HFFc6 (cell line): ENCODE measurements around the gene CCDC126. TPM values are rescaled to one million over a fixed set of nuclear protein-coding genes. Genes with fewer than 3 reads are reported as not detected.

ENCODE experiments used
- DNase-seq: peaks from one replicate; pipeline ENCODE4 v3.0.0-alpha.2; 2018
- H3K27ac Mint-ChIP-seq: 2 replicates; pipeline ENCODE4 v1.8.0; 2020; ENCODE audit warnings: mild to moderate bottlenecking, mixed read lengths
- H3K27me3 Mint-ChIP-seq: 2 replicates; pipeline ENCODE4 v1.8.0; 2021; ENCODE audit warnings: mild to moderate bottlenecking, moderate library complexity, mixed read lengths; ENCODE audit not compliant: insufficient read depth
- H3K36me3 Mint-ChIP-seq: 2 replicates; pipeline ENCODE4 v1.8.0; 2021; ENCODE audit warnings: low read depth, mixed read lengths
- H3K4me1 Mint-ChIP-seq: 2 replicates; pipeline ENCODE4 v1.8.0; 2020; ENCODE audit warnings: low read depth, mixed read lengths
- H3K4me3 Mint-ChIP-seq: 2 replicates; pipeline ENCODE4 v1.8.0; 2020; ENCODE audit warnings: mild to moderate bottlenecking, moderate library complexity, mixed read lengths
- H3K9me3 Mint-ChIP-seq: 2 replicates; pipeline ENCODE4 v1.8.0; 2020; ENCODE audit warnings: mild to moderate bottlenecking, mixed read lengths
- CTCF ChIP-seq: fragments of 200-600 bp; sonication (generic); IDR thresholded peaks from 2 replicates; pipeline ENCODE4 v1.5.0; 2021; ENCODE audit warnings: antibody characterized with exemption, mild to moderate bottlenecking
- total RNA-seq, 6 experiments: library from RNA; stranded (reverse); fragmentation: NEBNext Ultra II Directional; extraction: Animal tissue kit (Norgen Biotek cat#: 25700); gene quantifications; 2 replicates in 1 of 6; 3 replicates in 5 of 6; pipeline ENCODE4 v1.2.3, GENCODE V29; 2021

Gene CCDC126
- total RNA-seq, 6 experiments from 2014 or later: 3.9 to 5.9 (median 4.8) TPM

GRCh38 chr7:23600236-23600635, 3.1 kb downstream of the CCDC126 start:
- DNase-seq: peak; percentile 24
- no peak for TF ChIP-seq CTCF
- H3K4me3 Mint-ChIP-seq: peak overlapping the region; percentile 11
- H3K36me3 Mint-ChIP-seq: no peaks in the 10 kb centered on the region
- H3K27ac Mint-ChIP-seq: peak overlapping the region; percentile 13; the same call in 1 of the 2 replicates
- peaks cover 5% of the 10 kb centered on the region; the same call in 1 of the 2 replicates for H3K27me3 Mint-ChIP-seq
- H3K4me1 Mint-ChIP-seq: peaks cover 64% of the 10 kb centered on the region
- no peaks in the 10 kb centered on the region for H3K9me3 Mint-ChIP-seq

DNA sequence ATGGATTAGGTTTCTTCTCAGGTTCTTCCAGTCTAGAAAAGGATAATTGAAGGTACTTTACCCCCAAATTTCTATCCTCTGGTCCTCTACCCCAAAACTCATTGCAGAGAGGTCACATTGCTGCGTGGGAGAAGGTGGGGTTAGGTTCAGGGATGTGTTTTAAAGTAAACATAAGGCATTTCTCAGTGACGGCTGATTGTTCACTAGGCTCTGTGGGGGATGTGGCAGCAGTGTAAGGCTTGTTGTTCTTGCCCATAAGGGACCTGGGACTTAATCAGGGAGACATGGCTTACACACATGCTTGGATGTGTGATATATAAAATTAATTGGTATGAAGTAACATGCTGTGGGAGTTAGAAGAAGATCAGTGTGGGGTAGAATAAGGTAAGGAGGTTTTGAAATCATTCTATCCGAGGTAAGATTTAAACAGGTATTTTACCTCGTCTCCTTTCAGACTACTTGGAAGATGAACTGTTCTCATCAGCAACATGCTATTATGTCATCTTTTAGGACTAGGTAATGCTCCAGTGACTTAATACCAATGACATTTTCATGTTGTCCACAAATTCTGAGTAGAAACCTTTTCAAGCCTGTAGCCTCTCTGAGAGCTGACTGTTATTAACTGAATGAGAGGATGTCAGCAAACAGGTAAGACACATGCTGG, 6.6 kb downstream of the CCDC126 start:
- no peaks in the 10 kb centered on the region for H3K9me3 Mint-ChIP-seq
- DNase-seq: no peak
- no peak overlapping the region for H3K27ac Mint-ChIP-seq
- H3K27me3 Mint-ChIP-seq: no peaks in the 10 kb centered on the region
- H3K36me3 Mint-ChIP-seq: no peaks in the 10 kb centered on the region
- H3K4me3 Mint-ChIP-seq: peak overlapping the region; percentile 15; the same call in 1 of the 2 replicates
- TF ChIP-seq CTCF: no peak
- H3K4me1 Mint-ChIP-seq: peaks cover 52% of the 10 kb centered on the region

DNA sequence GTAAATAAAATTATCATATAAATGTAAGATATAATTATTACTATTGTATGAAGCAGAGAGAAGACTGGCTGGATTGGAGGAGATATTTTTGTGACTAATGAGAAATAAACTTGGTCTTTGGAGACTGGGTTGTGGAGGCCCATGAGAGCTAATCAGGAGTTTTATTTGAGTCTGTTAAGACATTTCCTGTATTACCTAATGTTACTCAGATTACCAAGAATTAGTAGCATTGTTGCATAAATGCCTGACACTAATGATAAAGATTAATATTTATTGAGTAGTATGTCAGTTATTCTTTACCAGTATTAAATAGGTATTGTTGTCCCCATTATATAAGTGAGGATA, 7.1 kb downstream of the CCDC126 start:
- no peak overlapping the region for H3K27ac Mint-ChIP-seq
- no peak overlapping the region for H3K4me3 Mint-ChIP-seq
- no peaks in the 10 kb centered on the region for H3K36me3 Mint-ChIP-seq
- peaks cover 47% of the 10 kb centered on the region for H3K4me1 Mint-ChIP-seq
- no peak for DNase-seq
- no peak for TF ChIP-seq CTCF
- H3K9me3 Mint-ChIP-seq: no peaks in the 10 kb centered on the region
- no peaks in the 10 kb centered on the region for H3K27me3 Mint-ChIP-seq

DNA sequence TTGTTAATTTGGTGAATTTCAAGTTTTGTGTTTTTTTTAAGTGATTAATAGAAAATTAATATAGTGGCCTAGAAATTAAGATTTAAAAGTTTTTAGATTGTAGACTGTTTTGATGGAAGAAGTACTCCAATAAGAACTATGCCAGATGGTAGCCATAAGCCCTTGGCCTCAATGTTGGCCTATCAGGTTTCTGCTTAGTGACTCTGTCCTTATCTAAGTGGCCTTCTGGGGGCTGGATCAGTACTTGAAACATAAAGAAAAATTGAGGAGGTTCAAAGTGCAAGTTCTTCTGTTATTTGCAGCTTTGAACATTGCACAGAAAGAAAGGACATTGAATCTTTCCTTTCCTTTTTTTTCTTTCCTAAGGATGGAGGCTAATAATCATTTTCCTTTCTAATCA, 9.9 kb downstream of the CCDC126 start:
- TF ChIP-seq CTCF: no peak
- H3K4me3 Mint-ChIP-seq: no peak overlapping the region
- no peaks in the 10 kb centered on the region for H3K9me3 Mint-ChIP-seq
- DNase-seq: no peak
- peaks cover 23% of the 10 kb centered on the region for H3K4me1 Mint-ChIP-seq
- no peak overlapping the region for H3K27ac Mint-ChIP-seq
- H3K27me3 Mint-ChIP-seq: no peaks in the 10 kb centered on the region
- no peaks in the 10 kb centered on the region for H3K36me3 Mint-ChIP-seq

DNA sequence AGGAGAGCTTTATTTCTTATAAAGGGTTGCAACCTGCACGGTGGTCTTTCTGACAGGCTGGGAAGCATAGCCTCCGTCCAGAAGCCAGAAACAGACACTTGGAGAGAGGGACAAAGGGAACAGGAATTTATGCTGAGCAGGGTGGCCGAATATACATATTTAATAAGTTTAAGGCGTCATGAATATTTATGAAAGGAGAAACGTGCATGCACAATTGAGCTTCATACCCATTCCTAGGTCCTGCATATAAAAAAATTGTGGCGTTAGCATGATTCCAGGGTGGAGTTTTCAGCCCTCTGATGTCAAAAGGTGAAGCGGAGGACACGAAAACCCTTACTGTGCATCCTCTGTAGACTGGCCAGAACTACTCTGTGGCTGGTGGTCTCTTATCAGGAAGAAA, 10.7 kb downstream of the CCDC126 start:
- H3K27me3 Mint-ChIP-seq: no peaks in the 10 kb centered on the region
- no peak for TF ChIP-seq CTCF
- no peaks in the 10 kb centered on the region for H3K36me3 Mint-ChIP-seq
- no peaks in the 10 kb centered on the region for H3K9me3 Mint-ChIP-seq
- no peak for DNase-seq
- H3K27ac Mint-ChIP-seq: no peak overlapping the region
- peaks cover 16% of the 10 kb centered on the region for H3K4me1 Mint-ChIP-seq
- H3K4me3 Mint-ChIP-seq: no peak overlapping the region

DNA sequence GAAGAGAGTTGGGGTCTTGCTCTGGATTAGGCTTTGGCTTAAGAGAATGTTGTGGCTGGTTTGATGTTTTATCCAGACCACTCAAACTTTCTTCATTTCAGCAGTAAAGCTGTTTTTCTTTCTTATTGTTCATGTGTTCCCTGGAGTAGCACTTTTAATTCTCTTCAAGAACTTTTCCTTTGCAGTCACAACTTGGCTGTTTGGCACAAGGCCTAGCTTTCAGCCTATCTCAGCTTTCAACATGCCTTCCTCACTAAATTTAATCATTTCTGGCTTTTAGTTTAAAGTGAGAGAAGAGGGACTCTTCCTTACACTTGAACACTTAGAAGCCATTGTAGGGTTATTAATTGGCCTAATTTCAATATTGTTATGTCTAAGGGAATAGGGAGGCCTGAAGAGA, 18.1 kb downstream of the CCDC126 start:
- H3K4me3 Mint-ChIP-seq: no peak overlapping the region
- TF ChIP-seq CTCF: no peak
- peaks cover 18% of the 10 kb centered on the region for H3K36me3 Mint-ChIP-seq
- H3K9me3 Mint-ChIP-seq: peaks cover 17% of the 10 kb centered on the region
- no peak overlapping the region for H3K27ac Mint-ChIP-seq
- DNase-seq: no peak
- no peaks in the 10 kb centered on the region for H3K27me3 Mint-ChIP-seq
- peaks cover 18% of the 10 kb centered on the region for H3K4me1 Mint-ChIP-seq
